A673 (cell line): ENCODE results near the gene PIAS3. TPM values are rescaled to one million over a fixed set of nuclear protein-coding genes. Genes with fewer than 3 reads are reported as not detected.

ENCODE experiments used
- BruUV-seq: library from RNA; stranded (reverse); fragments of 400-500 nt; replicated peaks from 2 replicates; lab custom pipeline; 2021; lab: Mats Ljungman, UMichigan
- CTCF ChIA-PET: fragments of 300-600 bp; sonication (Branson Sonifier 250); formaldehyde crosslinking; loops from one replicate; lab custom pipeline; 2022; ENCODE audit warnings: antibody characterized with exemption; lab: Charles Lee
- POLR2A ChIA-PET: fragments of 300-600 bp; sonication (Branson Sonifier 250); formaldehyde crosslinking; loops from one replicate; lab custom pipeline; 2022; ENCODE audit warnings: antibody characterized with exemption; ENCODE audit not compliant: low non-redundant PET; lab: Charles Lee
- DNase-seq: peaks from one replicate; pipeline ENCODE4 v3.0.0-alpha.2; 2015; ENCODE audit warnings: low spot score
- H3K27ac ChIP-seq: fragments of 200-600 bp; sonication (generic); 2 replicates; pipeline ENCODE4 v1.5.1; 2016; ENCODE audit warnings: mixed run types, low read depth, mild to moderate bottlenecking, mixed read lengths, antibody characterized with exemption, low read length; ENCODE audit not compliant: poor library complexity, severe bottlenecking
- H3K27me3 ChIP-seq: fragments of 200-600 bp; sonication (generic); replicated peaks from 2 replicates; pipeline ENCODE4 v1.6.1; 2017; ENCODE audit warnings: mixed run types, low read depth, mild to moderate bottlenecking, mixed read lengths, antibody characterized with exemption, low read length; ENCODE audit not compliant: insufficient read depth, poor library complexity
- H3K36me3 ChIP-seq: fragments of 200-600 bp; sonication (generic); 2 replicates; pipeline ENCODE4 v1.6.1; 2016; ENCODE audit warnings: mixed run types, mild to moderate bottlenecking, mixed read lengths, antibody characterized with exemption, low read length; ENCODE audit not compliant: insufficient read depth, poor library complexity, severe bottlenecking
- H3K4me1 ChIP-seq: fragments of 200-600 bp; sonication (generic); 2 replicates; pipeline ENCODE4 v1.6.1; 2017; ENCODE audit warnings: mixed run types, mild to moderate bottlenecking, mixed read lengths, antibody characterized with exemption, low read length; ENCODE audit not compliant: insufficient read depth, poor library complexity, severe bottlenecking
- H3K4me3 ChIP-seq: fragments of 200-600 bp; sonication (generic); 2 replicates; pipeline ENCODE4 v1.5.1; 2016; ENCODE audit warnings: low read depth, mixed run types, mild to moderate bottlenecking, mixed read lengths, low read length; ENCODE audit not compliant: poor library complexity, severe bottlenecking
- H3K9me3 ChIP-seq: fragments of 200-600 bp; sonication (generic); 2 replicates; pipeline ENCODE4 v1.6.1; 2016; ENCODE audit warnings: mixed run types, low read depth, mild to moderate bottlenecking, mixed read lengths, antibody characterized with exemption, low read length; ENCODE audit not compliant: poor library complexity, severe bottlenecking
- EZH2 ChIP-seq: fragments of 200-600 bp; sonication (generic); IDR thresholded peaks from 2 replicates; pipeline ENCODE4 v1.6.1; 2017; ENCODE audit warnings: borderline replicate concordance, low read depth, mild to moderate bottlenecking, mixed read lengths, antibody characterized with exemption, low read length; ENCODE audit not compliant: poor library complexity, severe bottlenecking
- intact Hi-C: fragments of 100-400 bp; cut with micrococcal nuclease; formaldehyde crosslinking; loops from one replicate; pipeline ENCODE4 v1.10.0; 2022; ENCODE audit not compliant: unreplicated experiment
- total RNA-seq: library from RNA; stranded (reverse); gene quantifications from 2 replicates; pipeline ENCODE4 v1.2.3, GENCODE V29; 2021
- TF ChIP-seq, protein P1 (sequence below): fragments of 300-800, 200-600 bp; sonication (generic); conservative IDR thresholded peaks from 2 replicates; pipeline ENCODE4 v1.5.1; 2017; ENCODE audit warnings: low read depth, mild to moderate bottlenecking, antibody characterized with exemption, low read length, moderate library complexity, mixed read lengths

The PIAS3 gene
- total RNA-seq, 1 experiment from 2014 or later: 41.8 TPM

DNA sequence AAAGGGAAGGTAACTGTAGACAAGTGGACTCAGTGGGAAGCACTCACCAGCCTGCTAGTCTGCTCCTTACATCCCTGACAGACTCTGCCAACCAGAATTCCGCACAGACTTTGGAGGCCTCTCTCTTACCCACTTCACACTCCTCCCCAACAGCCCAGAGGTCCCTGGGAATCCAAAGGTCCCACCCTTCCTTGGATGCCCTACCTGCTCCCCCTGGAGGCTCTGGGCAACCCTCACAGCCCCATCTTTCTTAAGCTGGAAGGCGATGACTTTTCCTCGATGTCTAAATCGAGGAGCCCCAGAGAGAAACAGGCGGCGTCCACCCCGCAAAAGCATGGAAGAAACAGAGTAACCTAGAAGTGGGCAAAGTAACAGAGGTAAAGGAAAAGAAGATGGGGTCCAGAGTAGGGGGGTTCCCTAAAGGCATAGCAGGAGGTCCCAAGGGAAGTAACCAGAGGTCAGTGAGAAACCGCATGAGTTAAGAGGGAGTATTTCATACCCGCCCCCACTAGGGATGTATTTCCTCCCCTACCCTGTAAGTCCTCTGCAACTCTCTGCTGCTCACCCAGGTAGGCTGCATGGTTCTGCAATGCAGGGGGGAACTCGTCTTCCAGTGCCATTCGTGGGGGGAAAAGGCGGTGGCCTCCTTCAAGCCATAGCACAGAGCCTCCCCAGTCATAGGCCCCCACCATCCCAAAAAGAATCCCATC is 42.6 kb upstream of the PIAS3 start:
- intact Hi-C loops: no loop called here
- H3K27ac ChIP-seq: no peak overlapping the region
- no peak for DNase-seq
- no peaks in the 10 kb centered on the region for H3K27me3 ChIP-seq
- H3K4me3 ChIP-seq: no peak overlapping the region
- no TSS peak for BruUV-seq
- no peaks in the 10 kb centered on the region for H3K9me3 ChIP-seq
- ChIA-PET POLR2A (no interaction called here), CTCF (no interaction called here)
- TF ChIP-seq, protein P1, sequence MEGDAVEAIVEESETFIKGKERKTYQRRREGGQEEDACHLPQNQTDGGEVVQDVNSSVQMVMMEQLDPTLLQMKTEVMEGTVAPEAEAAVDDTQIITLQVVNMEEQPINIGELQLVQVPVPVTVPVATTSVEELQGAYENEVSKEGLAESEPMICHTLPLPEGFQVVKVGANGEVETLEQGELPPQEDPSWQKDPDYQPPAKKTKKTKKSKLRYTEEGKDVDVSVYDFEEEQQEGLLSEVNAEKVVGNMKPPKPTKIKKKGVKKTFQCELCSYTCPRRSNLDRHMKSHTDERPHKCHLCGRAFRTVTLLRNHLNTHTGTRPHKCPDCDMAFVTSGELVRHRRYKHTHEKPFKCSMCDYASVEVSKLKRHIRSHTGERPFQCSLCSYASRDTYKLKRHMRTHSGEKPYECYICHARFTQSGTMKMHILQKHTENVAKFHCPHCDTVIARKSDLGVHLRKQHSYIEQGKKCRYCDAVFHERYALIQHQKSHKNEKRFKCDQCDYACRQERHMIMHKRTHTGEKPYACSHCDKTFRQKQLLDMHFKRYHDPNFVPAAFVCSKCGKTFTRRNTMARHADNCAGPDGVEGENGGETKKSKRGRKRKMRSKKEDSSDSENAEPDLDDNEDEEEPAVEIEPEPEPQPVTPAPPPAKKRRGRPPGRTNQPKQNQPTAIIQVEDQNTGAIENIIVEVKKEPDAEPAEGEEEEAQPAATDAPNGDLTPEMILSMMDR: no peak
- no peak for TF ChIP-seq EZH2
- H3K4me1 ChIP-seq: no peaks in the 10 kb centered on the region
- no peaks in the 10 kb centered on the region for H3K36me3 ChIP-seq

DNA sequence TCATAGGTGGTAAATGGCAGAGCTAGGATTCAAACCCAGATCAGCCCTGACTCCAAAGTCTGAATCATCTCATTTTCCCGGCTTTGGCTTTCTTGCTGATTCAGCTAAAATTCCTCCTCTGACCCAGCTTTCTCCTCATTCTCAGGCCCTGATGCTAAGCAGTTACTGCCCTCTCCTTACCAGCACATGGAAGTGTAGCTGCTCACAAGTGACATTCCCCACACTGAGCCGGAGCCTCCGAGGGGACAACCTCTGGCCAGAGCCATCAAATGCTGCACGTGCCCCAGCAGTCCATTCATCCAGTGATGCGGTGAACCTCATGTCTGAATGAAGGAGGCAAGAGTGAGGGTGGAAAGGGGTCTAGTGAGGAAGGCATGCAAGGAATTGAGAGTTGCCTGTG is 39.9 kb upstream of the PIAS3 start:
- no TSS peak for BruUV-seq
- Histone ChIP-seq H3K27ac (no peak overlapping the region), H3K9me3 (no peaks in the 10 kb centered on the region), H3K27me3 (no peaks in the 10 kb centered on the region), H3K36me3 (no peaks in the 10 kb centered on the region), H3K4me1 (no peaks in the 10 kb centered on the region), H3K4me3 (no peak overlapping the region)
- TF ChIP-seq, protein P1: no peak
- TF ChIP-seq EZH2: no peak
- intact Hi-C loops: no loop called here
- ChIA-PET CTCF (no interaction called here), POLR2A (no interaction called here)
- no peak for DNase-seq

DNA sequence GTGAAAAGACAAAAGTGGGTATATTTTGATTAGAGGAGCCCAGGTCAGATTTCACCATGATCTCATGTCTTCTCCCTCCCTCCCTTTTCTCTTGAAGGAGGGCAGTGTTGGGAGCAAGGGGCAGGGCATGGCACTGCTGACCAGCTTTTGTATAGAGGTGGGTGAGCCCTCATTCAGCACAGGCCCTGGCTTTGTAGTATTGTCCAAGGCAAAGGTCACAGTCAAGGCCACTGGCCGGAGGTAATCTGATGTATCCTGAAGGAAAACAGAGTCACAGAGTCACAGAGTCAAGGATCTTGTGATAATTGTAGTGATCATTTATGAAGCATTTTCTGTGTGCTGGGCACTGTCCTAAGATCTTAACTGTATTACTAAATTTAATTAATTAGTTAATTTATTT is 39.1 kb upstream of the PIAS3 start:
- Histone ChIP-seq H3K36me3 (no peaks in the 10 kb centered on the region), H3K27me3 (no peaks in the 10 kb centered on the region), H3K27ac (no peak overlapping the region), H3K9me3 (no peaks in the 10 kb centered on the region), H3K4me1 (peaks cover under 1% of the 10 kb centered on the region), H3K4me3 (no peak overlapping the region)
- TF ChIP-seq, protein P1: no peak
- TF ChIP-seq EZH2: no peak
- ChIA-PET POLR2A (no interaction called here), CTCF (no interaction called here)
- intact Hi-C loops: no loop called here
- no peak for DNase-seq
- no TSS peak for BruUV-seq
